GM12878 (cell line): ENCODE data around the gene KLC3. TPM values are rescaled to one million over a fixed set of nuclear protein-coding genes. Genes with fewer than 3 reads are reported as not detected.

ENCODE experiments used
- ATAC-seq: fragments of 200-7000 bp; cut with Tn5 transposase; 3 replicates; pipeline ENCODE4 v1.9.1; 2020; ENCODE audit warnings: mild to moderate bottlenecking, moderate library complexity
- BruUV-seq: library from RNA; stranded (reverse); fragments of 400-500 nt; replicated peaks from 2 replicates; lab custom pipeline; 2021; lab: Mats Ljungman, UMichigan
- CTCF ChIA-PET: fragments of 300-600 bp; sonication (Branson Sonifier 250); formaldehyde crosslinking; extraction: SDS; loops from one replicate; lab custom pipeline; 2021; ENCODE audit warnings: inconsistent platforms; lab: Yijun Ruan, JAX
- POLR2A ChIA-PET: fragments of 350-600 bp; formaldehyde crosslinking; extraction: SDS; loops from one replicate; lab custom pipeline; 2021; ENCODE audit warnings: inconsistent platforms; lab: Charles Lee
- RAD21 ChIA-PET: fragments of 300-600 bp; sonication (Branson Sonifier 250); formaldehyde crosslinking; loops from one replicate; lab custom pipeline; 2023; ENCODE audit warnings: antibody characterized with exemption; ENCODE audit not compliant: unreplicated experiment; lab: Charles Lee
- SMC1A ChIA-PET: fragments of 300-600 bp; sonication (Branson Sonifier 250); formaldehyde crosslinking; loops from one replicate; lab custom pipeline; 2023; ENCODE audit not compliant: unreplicated experiment, uncharacterized antibody; lab: Charles Lee
- DNase-seq: peaks from one replicate; pipeline ENCODE4 v3.0.0-alpha.2; 2011; ENCODE audit warnings: low read depth, low spot score
- FAIRE-seq: peaks from 3 replicates; lab custom pipeline; 2011; peaks lifted over from hg19 to GRCh38; lab: Jason Lieb, UNC
- H2AFZ ChIP-seq: 2 replicates; pipeline ENCODE4 v1.6.0; 2011; ENCODE audit warnings: low read depth, low read length, control low read depth; ENCODE audit not compliant: control insufficient read depth
- H3K27ac ChIP-seq: 2 replicates; pipeline ENCODE4 v1.5.1; 2011; ENCODE audit warnings: control low read depth; ENCODE audit not compliant: control insufficient read depth, insufficient read depth
- H3K27me3 ChIP-seq, 2 experiments: replicated peaks in 1 of 2; 2 replicates each; pipeline versions ENCODE4 v1.6.0 to v1.6.1; 2011; ENCODE audit warnings: low read length in 1 of 2; ENCODE audit not compliant: control insufficient read depth in 2 of 2, insufficient read depth in 2 of 2
- H3K36me3 ChIP-seq, 2 experiments: 2 replicates each; pipeline ENCODE4 v1.5.1; 2011; ENCODE audit warnings: low read length in 1 of 2; ENCODE audit not compliant: control insufficient read depth in 2 of 2, insufficient read depth in 2 of 2
- H3K4me1 ChIP-seq: 2 replicates; pipeline ENCODE4 v1.6.1; 2011; ENCODE audit warnings: mild to moderate bottlenecking, low read length, moderate library complexity, mixed read lengths; ENCODE audit not compliant: control insufficient read depth, insufficient read depth
- H3K4me2 ChIP-seq: 2 replicates; pipeline ENCODE4 v1.6.0; 2011; ENCODE audit warnings: control low read depth; ENCODE audit not compliant: control insufficient read depth, insufficient read depth
- H3K4me3 ChIP-seq: fragments of 200-600 bp; sonication (generic); 2 replicates; pipeline ENCODE4 v1.5.1; 2016
- H3K79me2 ChIP-seq: 2 replicates; pipeline ENCODE4 v1.6.0; 2011; ENCODE audit warnings: low read length; ENCODE audit not compliant: control insufficient read depth, insufficient read depth
- H3K9ac ChIP-seq: 2 replicates; pipeline ENCODE4 v1.8.0; 2011; ENCODE audit warnings: low read length, control low read depth, mixed read lengths; ENCODE audit not compliant: control insufficient read depth, insufficient read depth
- H3K9me3 ChIP-seq: replicated peaks from 3 replicates; pipeline ENCODE4 v1.5.1; 2011; ENCODE audit warnings: mild to moderate bottlenecking, low read length; ENCODE audit not compliant: control insufficient read depth, insufficient read depth
- H4K20me1 ChIP-seq: 2 replicates; pipeline ENCODE4 v1.6.0; 2011; ENCODE audit not compliant: control insufficient read depth, insufficient read depth
- ASH2L ChIP-seq: fragments of 300-600, 200-600 bp; sonication (generic); IDR thresholded peaks from 2 replicates; pipeline ENCODE4 v1.6.1; 2017; ENCODE audit warnings: low read depth, mild to moderate bottlenecking, borderline replicate concordance
- CEBPB ChIP-seq, 2 experiments: fragments of 150-350 bp in 1 of 2; IDR thresholded peaks; 2 replicates each; pipeline ENCODE4 v1.6.1; 2012 to 2014; ENCODE audit warnings: low read depth in 2 of 2, low read length in 2 of 2, borderline replicate concordance in 1 of 2, inconsistent platforms in 1 of 2
- EGR1 ChIP-seq, 2 experiments: IDR thresholded peaks; 1 replicate in 1 of 2; 2 replicates in 1 of 2; pipeline ENCODE4 v1.6.1; 2011 to 2012; ENCODE audit warnings: low read depth in 2 of 2, low read length in 2 of 2, borderline replicate concordance in 1 of 2, mild to moderate bottlenecking in 1 of 2, moderate library complexity in 1 of 2
- MTA3 ChIP-seq: IDR thresholded peaks from 2 replicates; pipeline ENCODE4 v1.6.1; 2012; ENCODE audit warnings: low read length, inconsistent platforms, borderline replicate concordance
- RBBP5 ChIP-seq: fragments of 200-600 bp; sonication (generic); conservative IDR thresholded peaks from 2 replicates; pipeline ENCODE4 v1.6.1; 2016
- STAT3 ChIP-seq: IDR thresholded peaks from 2 replicates; pipeline ENCODE4 v1.6.1; 2011; ENCODE audit warnings: low read depth, low read length, improper control_type of control experiment
- TCF12 ChIP-seq: IDR thresholded peaks from 2 replicates; pipeline ENCODE4 v1.6.1; 2011; ENCODE audit warnings: low read depth, mild to moderate bottlenecking, low read length
- ZBTB4 ChIP-seq: fragments of 450-650 bp; formaldehyde crosslinking; IDR thresholded peaks from 2 replicates; pipeline ENCODE4 v1.4.0; 2022; ENCODE audit warnings: mild to moderate bottlenecking, moderate library complexity
- WGBS: methylation state at CpG from one replicate; pipeline ENCODE4 v1.1.6; 2016; ENCODE audit warnings: low lambda C conversion rate; ENCODE audit not compliant: insufficient replicate concordance, insufficient coverage; ENCODE audit errors: missing lambda C conversion rate; 5-methylcytosine and 5-hydroxymethylcytosine counted together
- in situ Hi-C: fragments of 300-500 bp; cut with MboI; formaldehyde crosslinking; loops from 9 replicates; pipeline ENCODE4 v1.14.3; 2018; ENCODE audit warnings: mixed read lengths
- intact Hi-C: fragments of 100-400 bp; cut with micrococcal nuclease; formaldehyde crosslinking; loops from one replicate; pipeline ENCODE4 v1.14.2; 2022; ENCODE audit not compliant: unreplicated experiment
- polyA plus RNA-seq, 11 experiments: library from polyadenylated mRNA; depleted of rRNA in 4 of 11; unstranded in 6 of 11; stranded (reverse) in 5 of 11; fragments of >200 nt; fragmentation: Nextera tagmentation in 4 of 11; fragmentation: Illumina TruSeq in 1 of 11; extraction: Ambion mirVana in 4 of 11; extraction: Trizol in 1 of 11; gene quantifications; 1 replicate in 1 of 11; 2 replicates in 10 of 11; pipeline versions ENCODE4 v1.2.1 to v1.2.3, GENCODE V29; 2011 to 2016; ENCODE audit warnings: inconsistent platforms in 2 of 11, missing spikeins in 2 of 11, low read depth in 1 of 11
- total RNA-seq, 4 experiments: library from RNA; depleted of rRNA in 3 of 4; stranded (reverse); fragments of >200 nt in 3 of 4; fragmentation: Illumina TruSeq in 1 of 4; extraction: Trizol in 1 of 4; gene quantifications; 2 replicates each; pipeline versions ENCODE4 v1.2.1 to v1.2.3, GENCODE V29; 2013 to 2021

KLC3 gene
- total and polyA plus RNA-seq, 10 of the 15 experiments (the other 5 are each of a cell fraction or from before 2014, with no cell fraction given) = 0.03 to 0.38 (median 0.28) TPM; not detected in 5

GRCh38 chr19:45336696-45337251, 3.8 kb upstream of the KLC3 start:
- no peak overlapping the region for H3K4me2 ChIP-seq
- FAIRE-seq (no peak), ATAC-seq (no peak), DNase-seq (no peak)
- no peaks in the 10 kb centered on the region for H3K9me3 ChIP-seq
- no peak overlapping the region for H3K27ac ChIP-seq
- CTCF ChIA-PET = interaction anchor here (1.1 to 2.4 kb wide), 2 partner anchors 83 to 88 kb away, joined by 6 to 15 read pairs; no protein-coding TSS in a partner anchor
- no peak overlapping the region for H3K4me3 ChIP-seq
- H3K27me3 ChIP-seq = 0 out of 4 replicates have a peak, but pooled peaks cover 0 to 1% of the 10 kb centered on the region in 2 experiments
- H3K9ac ChIP-seq = no peak overlapping the region
- no peaks in the 10 kb centered on the region for H3K36me3 ChIP-seq
- peaks cover 3% of the 10 kb centered on the region; the same call in 1 of the 2 replicates for H3K4me1 ChIP-seq
- RAD21 ChIA-PET = interaction anchor here (0.8 kb wide), 1 partner anchor 88 kb away, joined by 3 read pairs; no protein-coding TSS in a partner anchor
- no peaks in the 10 kb centered on the region for H4K20me1 ChIP-seq
- H2AFZ ChIP-seq = no peak overlapping the region
- no TSS peak for BruUV-seq
- TF ChIP-seq MTA3 (no peak), ASH2L (no peak), TCF12 (no peak)
- TF ChIP-seq, all 136 proteins: peak for 0
- intact Hi-C loops = loop anchor here (5.0 to 10.0 kb wide), 5 partner anchors 84 to 429 kb away; partner anchors contain the start of genes APOE, MARK4 and PPP1R37
- in situ Hi-C loops = loop anchor here (10.0 kb wide), 1 partner anchor 432 kb away; the partner anchor contains the start of gene APOE
- SMC1A ChIA-PET = no interaction called here
- 63% methylated on average over 11 of the region's 11 CpGs for WGBS
- no peaks in the 10 kb centered on the region for H3K79me2 ChIP-seq
- POLR2A ChIA-PET = no interaction called here

DNA sequence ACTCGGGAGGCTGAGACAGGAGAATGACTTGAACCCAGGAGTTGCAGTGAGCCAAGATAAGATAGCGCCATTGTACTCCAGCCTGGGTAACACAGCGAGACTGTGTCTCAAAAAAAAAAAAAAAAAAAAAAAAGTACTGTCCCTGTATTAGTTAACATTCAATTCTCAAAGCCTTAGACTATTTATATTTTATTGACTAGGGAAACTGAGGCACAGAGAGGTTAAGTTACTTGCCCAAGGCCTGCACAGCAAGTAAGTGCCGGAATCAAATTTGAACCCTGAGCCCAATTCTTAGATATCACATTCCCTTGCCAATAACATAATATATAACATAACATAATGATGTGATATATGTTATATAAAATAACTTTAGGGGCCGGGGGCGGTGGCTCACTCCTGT, 921 bp upstream of the KLC3 start:
- SMC1A ChIA-PET = interaction anchor here (0.6 to 2.1 kb wide), 7 partner anchors 85 to 569 kb away, joined by 3 to 4 read pairs (median 3); no protein-coding TSS in a partner anchor
- ATAC-seq (no peak), FAIRE-seq (no peak), DNase-seq (no peak)
- in situ Hi-C loops = loop anchor here (10.0 kb wide), 1 partner anchor 435 kb away; the partner anchor contains the start of gene APOE
- Histone ChIP-seq H3K9me3 (no peaks in the 10 kb centered on the region), H3K9ac (no peak overlapping the region), H3K27me3 (0 out of 4 replicates have a peak, but pooled peaks cover 0 to 1% of the 10 kb centered on the region in 2 experiments), H4K20me1 (no peaks in the 10 kb centered on the region), H3K27ac (no peak overlapping the region), H3K36me3 (no peaks in the 10 kb centered on the region), H2AFZ (no peak overlapping the region), H3K4me3 (no peak overlapping the region), H3K79me2 (no peaks in the 10 kb centered on the region), H3K4me1 (peaks cover 3% of the 10 kb centered on the region; the same call in 1 of the 2 replicates), H3K4me2 (no peak overlapping the region)
- 60% methylated on average over 4 of the region's 6 CpGs for WGBS
- POLR2A ChIA-PET = no interaction called here
- intact Hi-C loops = loop anchor here (2.0 to 10.0 kb wide), 6 partner anchors 87 to 432 kb away; partner anchors contain the start of genes APOE, MARK4 and PPP1R37
- BruUV-seq = no TSS peak
- RAD21 ChIA-PET = interaction anchor here (1.4 to 1.5 kb wide), 2 partner anchors 161 to 247 kb away, joined by 3 to 5 read pairs; partner anchors contain the start of genes BLOC1S3 and TRAPPC6A
- CTCF ChIA-PET = interaction anchor here (1.2 to 2.3 kb wide), 8 partner anchors 13 to 280 kb away, joined by 3 to 15 read pairs (median 5); no protein-coding TSS in a partner anchor
- TF ChIP-seq RBBP5 = no peak
- no peak for TF ChIP-seq CEBPB (IDR thresholded peaks at IDR 0.05; ENCODE audit: borderline replicate concordance in 1 of 2, low read depth in 2 of 2, low read length in 2 of 2)
- no peak for TF ChIP-seq STAT3
- no peak for TF ChIP-seq EGR1 (IDR thresholded peaks at IDR 0.05; ENCODE audit: borderline replicate concordance in 1 of 2, low read depth in 2 of 2, low read length in 2 of 2)
- TF ChIP-seq ZBTB4 (CRISPR knock-in tag) = no peak
